GM10266 (cell line): ENCODE data around the gene ADK.
A peak's percentile ranks its signal among the peaks of the same experiment; 100 is the strongest.

Experiments
- DNase-seq: peaks from one replicate; pipeline ENCODE4 v3.0.0; 2012; ENCODE audit errors: extremely low spot score
- TF ChIP-seq, protein P1 (sequence below): IDR thresholded peaks from 2 replicates; pipeline ENCODE4 v1.5.1; 2012; ENCODE audit warnings: mild to moderate bottlenecking, low read depth; ENCODE audit not compliant: control insufficient read depth, insufficient read depth; ENCODE audit errors: missing control alignments

The ADK gene

DNA sequence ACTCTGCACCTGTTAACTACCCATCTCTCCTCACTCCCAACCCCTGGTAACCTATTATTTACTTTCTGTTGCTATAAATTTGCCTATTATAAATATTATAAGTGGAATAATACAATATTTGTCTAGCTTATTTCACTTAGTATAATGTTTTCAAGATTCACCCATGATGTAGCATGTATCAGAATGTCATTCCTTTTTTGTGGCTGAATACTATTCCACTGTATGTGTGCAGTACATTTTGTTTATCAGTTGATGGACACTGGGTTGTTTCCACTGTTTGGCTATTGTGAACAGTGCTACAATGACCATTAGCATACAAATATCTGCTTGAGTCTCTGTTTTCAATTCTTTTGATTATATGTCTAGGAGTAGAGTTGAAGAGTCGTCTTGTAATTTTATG lies 582.6 kb downstream of the ADK start:
- no peak for DNase-seq
- TF ChIP-seq, protein P1, sequence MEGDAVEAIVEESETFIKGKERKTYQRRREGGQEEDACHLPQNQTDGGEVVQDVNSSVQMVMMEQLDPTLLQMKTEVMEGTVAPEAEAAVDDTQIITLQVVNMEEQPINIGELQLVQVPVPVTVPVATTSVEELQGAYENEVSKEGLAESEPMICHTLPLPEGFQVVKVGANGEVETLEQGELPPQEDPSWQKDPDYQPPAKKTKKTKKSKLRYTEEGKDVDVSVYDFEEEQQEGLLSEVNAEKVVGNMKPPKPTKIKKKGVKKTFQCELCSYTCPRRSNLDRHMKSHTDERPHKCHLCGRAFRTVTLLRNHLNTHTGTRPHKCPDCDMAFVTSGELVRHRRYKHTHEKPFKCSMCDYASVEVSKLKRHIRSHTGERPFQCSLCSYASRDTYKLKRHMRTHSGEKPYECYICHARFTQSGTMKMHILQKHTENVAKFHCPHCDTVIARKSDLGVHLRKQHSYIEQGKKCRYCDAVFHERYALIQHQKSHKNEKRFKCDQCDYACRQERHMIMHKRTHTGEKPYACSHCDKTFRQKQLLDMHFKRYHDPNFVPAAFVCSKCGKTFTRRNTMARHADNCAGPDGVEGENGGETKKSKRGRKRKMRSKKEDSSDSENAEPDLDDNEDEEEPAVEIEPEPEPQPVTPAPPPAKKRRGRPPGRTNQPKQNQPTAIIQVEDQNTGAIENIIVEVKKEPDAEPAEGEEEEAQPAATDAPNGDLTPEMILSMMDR = no peak

DNA sequence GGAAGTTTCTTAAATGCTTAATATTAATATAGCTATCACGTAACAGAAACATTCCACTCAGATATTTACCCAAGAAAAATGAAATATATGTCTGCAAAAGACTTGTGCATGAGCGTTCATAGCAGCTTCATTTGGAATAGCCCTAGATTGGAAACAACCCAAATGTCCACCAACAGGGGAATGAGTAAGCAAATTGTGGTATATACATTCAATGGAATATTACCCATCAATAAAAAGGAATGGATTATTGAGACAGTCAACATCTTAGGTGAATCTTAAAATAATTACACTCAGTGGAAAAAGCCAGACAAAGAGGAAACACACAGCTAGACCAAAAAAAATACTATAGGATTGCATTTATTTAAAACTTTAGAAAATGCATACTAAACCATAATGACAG lies 585.0 kb downstream of the ADK start:
- TF ChIP-seq, protein P1 = no peak
- no peak for DNase-seq

DNA sequence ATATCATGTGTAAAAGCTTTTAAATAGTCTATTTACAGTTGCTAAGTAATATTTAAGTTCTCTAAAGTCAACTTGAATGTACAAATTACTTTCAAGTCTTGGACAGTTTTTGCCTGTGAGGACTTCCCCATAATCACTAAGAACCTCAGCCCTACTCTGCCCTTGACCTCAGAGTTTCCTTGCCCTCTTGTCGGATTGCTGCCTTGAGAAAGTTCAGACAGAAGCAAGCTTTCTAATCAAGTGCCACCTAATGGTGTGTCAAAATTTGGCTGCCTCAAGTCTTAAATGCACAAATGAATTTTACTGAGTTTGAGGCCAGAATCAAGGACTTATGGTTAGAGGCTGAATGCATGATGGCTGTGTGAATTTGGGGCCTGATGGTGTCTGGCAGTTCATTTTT lies 587.0 kb downstream of the ADK start:
- TF ChIP-seq, protein P1 = peak; percentile 33
- DNase-seq = peak; percentile 31

DNA sequence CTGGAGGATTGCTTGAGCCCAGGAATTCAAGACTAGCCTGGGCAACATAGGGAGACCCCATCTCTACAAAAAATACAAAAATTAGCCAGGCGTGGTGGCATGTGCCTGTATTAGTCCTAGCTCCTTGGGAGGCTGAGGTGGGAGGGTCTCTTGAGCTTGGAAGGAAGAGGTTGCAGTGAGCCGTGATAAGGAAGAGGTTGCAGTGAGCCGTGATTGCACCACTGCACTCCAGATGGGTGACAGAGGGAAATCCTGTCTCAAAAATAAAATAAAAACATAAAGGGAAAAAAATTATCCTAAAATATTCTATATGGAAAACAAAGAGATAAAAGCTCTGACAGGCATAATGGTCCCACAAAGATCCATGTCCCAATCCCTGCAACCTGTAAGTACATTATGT lies 587.5 kb downstream of the ADK start:
- DNase-seq = no peak
- TF ChIP-seq, protein P1 = no peak

DNA sequence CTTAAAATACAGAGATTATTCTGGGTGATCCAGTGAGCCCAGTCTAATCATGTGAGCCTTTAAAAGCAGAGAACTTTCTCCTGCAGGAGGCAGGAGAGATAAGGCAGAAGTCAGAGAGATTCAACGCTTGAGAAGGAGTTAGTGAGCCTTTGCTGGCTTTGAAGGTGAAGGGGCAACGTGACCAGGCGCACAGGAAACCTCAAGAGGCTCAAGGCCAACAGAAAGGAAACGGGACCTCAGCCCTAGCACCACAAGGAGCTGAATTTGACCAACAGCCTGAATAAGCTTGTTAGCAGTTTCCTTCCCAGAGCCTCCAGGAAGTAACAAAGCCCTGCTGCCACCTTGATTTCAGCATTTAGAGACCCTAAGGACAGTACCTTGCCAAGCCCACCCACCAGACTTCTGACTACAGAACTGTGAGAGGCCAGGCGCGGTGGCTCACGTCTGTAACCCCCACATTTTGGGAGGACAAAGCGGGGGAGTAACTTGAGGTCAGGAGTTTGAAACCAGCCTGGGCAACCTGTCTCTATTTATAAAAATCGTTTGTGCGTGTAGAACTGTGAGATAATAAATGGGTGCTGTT lies 588.1 kb downstream of the ADK start:
- peak; percentile 52 for DNase-seq
- TF ChIP-seq, protein P1 = peak; percentile 52

DNA sequence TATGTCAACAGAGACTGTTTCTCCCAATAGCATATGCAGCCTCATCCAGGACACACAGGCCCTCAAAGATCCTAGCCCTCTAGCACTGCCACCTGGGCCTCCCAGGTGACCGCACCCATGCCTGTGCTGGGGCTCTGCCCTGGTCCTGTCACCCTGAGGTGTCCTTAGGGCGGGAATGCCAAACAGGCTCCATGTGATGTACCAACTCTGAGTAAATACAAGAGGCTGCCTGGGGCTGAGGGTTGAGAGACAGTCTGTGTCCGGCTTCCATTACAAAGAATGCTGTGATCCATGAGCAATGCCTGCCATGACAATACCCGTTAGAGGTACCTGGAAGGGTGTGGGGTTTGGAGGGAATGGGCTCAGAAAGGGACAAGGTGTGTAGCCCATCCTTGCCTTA lies 592.4 kb downstream of the ADK start:
- TF ChIP-seq, protein P1 = no peak
- DNase-seq = no peak

DNA sequence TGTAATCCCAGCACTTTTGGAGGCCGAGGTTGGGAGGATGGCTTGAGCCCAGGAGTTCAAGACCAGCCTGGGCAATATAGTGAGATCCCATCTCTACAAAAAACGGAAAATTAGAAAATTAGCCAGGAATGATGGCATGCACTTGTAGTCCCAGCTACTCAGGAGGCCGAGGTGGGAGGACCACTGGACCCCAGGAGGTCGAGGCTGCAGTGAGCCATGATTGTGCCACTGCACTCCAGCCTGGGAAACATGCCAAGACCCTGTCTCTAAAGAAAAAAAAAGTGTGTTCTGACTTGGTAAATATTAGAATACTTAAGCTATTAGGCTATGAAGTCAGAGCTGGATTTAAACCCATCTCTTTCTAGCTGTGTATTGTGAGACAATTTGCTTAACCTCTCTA lies 594.4 kb downstream of the ADK start:
- DNase-seq = no peak
- TF ChIP-seq, protein P1 = no peak
